RWPE2 (cell line): ENCODE measurements around the gene MOB3A.
A peak's percentile ranks its signal among the peaks of the same experiment; 100 is the strongest.
"Not testable (repeated sequence)": the region's sequence is repeated elsewhere in the genome, so short reads cannot be mapped to it uniquely, and the experiment has no call there.

Experiments used
- ATAC-seq: fragments of 200-7000 bp; cut with Tn5 transposase; 3 replicates; pipeline ENCODE4 v1.9.1; 2021; ENCODE audit warnings: low read depth
- DNase-seq: peaks from one replicate; pipeline ENCODE4 v3.0.0-alpha.2; 2020; ENCODE audit warnings: low spot score
- H3K27ac ChIP-seq: fragments of 450-650 bp; 2 replicates; pipeline ENCODE4 v1.5.1; 2017; ENCODE audit warnings: mild to moderate bottlenecking; ENCODE audit not compliant: poor library complexity, severe bottlenecking
- H3K27me3 ChIP-seq: fragments of 250-450 bp; sonication (Bioruptor Pico); 2 replicates; pipeline ENCODE4 v1.5.1; 2021; ENCODE audit warnings: mild to moderate bottlenecking, moderate library complexity; ENCODE audit not compliant: insufficient read depth, poor library complexity, severe bottlenecking
- H3K36me3 ChIP-seq: fragments of 250-450 bp; sonication (Bioruptor Pico); 2 replicates; pipeline ENCODE4 v1.5.1; 2020; ENCODE audit warnings: low read depth, mild to moderate bottlenecking, moderate library complexity
- H3K4me1 ChIP-seq: fragments of 250-450 bp; sonication (Bioruptor Pico); 2 replicates; pipeline ENCODE4 v1.5.1; 2021; ENCODE audit warnings: mild to moderate bottlenecking, moderate library complexity; ENCODE audit not compliant: insufficient read depth, poor library complexity, severe bottlenecking
- H3K4me3 ChIP-seq: fragments of 250-450 bp; sonication (Bioruptor Pico); 2 replicates; pipeline ENCODE4 v1.5.1; 2021; ENCODE audit warnings: mild to moderate bottlenecking, moderate library complexity; ENCODE audit not compliant: severe bottlenecking
- H3K9me3 ChIP-seq: fragments of 250-450 bp; sonication (Bioruptor Pico); 2 replicates; pipeline ENCODE4 v1.5.1; 2021; ENCODE audit warnings: mild to moderate bottlenecking, moderate library complexity; ENCODE audit not compliant: severe bottlenecking
- TF ChIP-seq, protein P1 (sequence below): fragments of 450-650 bp; IDR thresholded peaks from one replicate; pipeline ENCODE4 v1.5.1; 2017; ENCODE audit warnings: mild to moderate bottlenecking, moderate library complexity; ENCODE audit not compliant: poor library complexity, severe bottlenecking

The MOB3A gene

DNA sequence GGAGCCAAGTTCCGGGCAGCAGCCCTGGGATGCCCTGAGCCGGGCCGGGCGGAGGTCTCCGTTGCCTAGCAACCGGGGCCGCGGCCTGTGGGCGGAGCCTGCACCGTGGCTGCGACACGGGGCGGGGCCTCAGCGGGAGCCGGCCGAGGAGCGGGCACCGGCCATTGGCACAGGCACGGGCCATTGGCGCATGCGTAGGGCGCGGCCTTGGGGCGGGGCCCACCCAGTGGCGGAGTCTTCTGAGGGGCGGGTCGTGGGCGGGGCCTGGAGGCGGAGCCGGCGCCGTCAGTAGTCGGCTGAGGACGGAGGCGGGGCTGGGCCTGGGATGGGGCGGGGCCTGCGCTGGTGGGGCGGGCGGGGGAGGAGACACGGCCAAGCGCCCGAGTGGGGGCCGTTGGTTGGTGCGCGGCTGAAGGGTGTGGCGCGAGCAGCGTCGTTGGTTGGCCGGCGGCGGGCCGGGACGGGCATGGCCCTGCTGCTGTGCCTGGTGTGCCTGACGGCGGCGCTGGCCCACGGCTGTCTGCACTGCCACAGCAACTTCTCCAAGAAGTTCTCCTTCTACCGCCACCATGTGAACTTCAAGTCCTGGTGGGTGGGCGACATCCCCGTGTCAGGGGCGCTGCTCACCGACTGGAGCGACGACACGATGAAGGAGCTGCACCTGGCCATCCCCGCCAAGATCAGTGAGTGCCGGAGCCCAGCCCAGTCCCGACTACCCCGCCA, 515 bp upstream of the MOB3A start, which contains the start of gene IZUMO4:
TSS of gene IZUMO4 (plus strand) at position 436 of the 723 bp plus-strand sequence. CDS start at position 467, 31 bp downstream.
- Histone ChIP-seq H3K27me3 (no peaks in the 10 kb centered on the region), H3K4me3 (peak within 1 kb of the TSS; percentile 51), H3K4me1 (peaks cover 16% of the 10 kb centered on the region), H3K9me3 (no peaks in the 10 kb centered on the region), H3K36me3 (peaks cover 39% of the 10 kb centered on the region), H3K27ac (peak within 1 kb of the TSS; percentile 99)
- peak; percentile 79 for ATAC-seq
- peak; percentile 95 for DNase-seq
- TF ChIP-seq, protein P1, sequence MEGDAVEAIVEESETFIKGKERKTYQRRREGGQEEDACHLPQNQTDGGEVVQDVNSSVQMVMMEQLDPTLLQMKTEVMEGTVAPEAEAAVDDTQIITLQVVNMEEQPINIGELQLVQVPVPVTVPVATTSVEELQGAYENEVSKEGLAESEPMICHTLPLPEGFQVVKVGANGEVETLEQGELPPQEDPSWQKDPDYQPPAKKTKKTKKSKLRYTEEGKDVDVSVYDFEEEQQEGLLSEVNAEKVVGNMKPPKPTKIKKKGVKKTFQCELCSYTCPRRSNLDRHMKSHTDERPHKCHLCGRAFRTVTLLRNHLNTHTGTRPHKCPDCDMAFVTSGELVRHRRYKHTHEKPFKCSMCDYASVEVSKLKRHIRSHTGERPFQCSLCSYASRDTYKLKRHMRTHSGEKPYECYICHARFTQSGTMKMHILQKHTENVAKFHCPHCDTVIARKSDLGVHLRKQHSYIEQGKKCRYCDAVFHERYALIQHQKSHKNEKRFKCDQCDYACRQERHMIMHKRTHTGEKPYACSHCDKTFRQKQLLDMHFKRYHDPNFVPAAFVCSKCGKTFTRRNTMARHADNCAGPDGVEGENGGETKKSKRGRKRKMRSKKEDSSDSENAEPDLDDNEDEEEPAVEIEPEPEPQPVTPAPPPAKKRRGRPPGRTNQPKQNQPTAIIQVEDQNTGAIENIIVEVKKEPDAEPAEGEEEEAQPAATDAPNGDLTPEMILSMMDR = peak; percentile 12

DNA sequence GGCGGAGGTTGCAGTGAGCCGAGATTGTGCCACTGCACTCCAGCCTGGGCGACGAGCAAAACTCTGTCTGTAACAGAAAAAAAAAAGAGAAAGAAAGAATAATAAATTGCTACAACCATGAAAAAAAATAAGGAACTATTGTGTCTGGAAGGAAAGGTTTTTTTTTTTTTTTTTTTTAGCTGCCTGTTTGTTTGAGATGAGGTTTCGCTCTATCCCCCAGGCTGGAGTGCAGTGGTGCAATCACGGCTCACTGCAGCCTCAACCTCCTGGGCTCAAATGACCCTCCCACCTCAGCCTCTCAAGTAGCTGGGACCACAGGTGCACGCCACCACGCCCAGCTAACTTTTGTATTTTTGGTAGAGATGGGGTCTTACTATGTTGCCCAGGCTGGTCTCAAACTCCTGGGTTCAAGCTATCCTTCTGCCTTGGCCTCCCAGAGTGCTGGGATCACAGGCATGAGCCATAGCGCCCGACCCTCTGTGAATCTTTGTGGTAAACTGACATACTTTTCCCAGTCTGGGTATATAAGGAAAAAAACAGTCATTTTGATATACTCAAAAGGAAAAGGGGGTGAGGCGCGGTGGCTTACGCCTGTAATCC, 4.1 kb downstream of the MOB3A start:
- not testable (repeated sequence) for ATAC-seq, H3K4me3 ChIP-seq, H3K27me3 ChIP-seq, DNase-seq, H3K9me3 ChIP-seq
- peaks cover 56% of the 10 kb centered on the region for H3K4me1 ChIP-seq
- peaks cover 43% of the 10 kb centered on the region for H3K36me3 ChIP-seq
- peak overlapping the region; percentile 99 for H3K27ac ChIP-seq

DNA sequence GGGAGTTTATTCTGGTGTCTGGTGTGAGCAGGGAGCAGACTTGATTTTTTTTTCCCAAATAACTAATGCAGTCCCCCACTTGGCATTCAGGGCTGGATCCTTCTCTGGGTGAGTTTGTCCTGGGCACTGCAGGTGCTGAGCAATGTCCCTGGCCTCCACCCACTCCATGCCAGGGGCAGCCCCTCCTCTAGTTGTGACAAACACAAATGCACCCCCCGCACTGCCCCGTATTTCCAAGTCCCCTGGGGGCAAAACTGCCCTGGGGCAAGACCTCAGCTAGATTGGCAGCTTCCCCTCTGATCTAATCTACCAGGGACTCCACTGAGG, 6.4 kb downstream of the MOB3A start:
- DNase-seq = no peak
- Histone ChIP-seq H3K4me1 (peaks cover 72% of the 10 kb centered on the region), H3K27ac (peak overlapping the region; percentile 99), H3K4me3 (no peak overlapping the region), H3K27me3 (no peaks in the 10 kb centered on the region), H3K9me3 (no peaks in the 10 kb centered on the region), H3K36me3 (peaks cover 46% of the 10 kb centered on the region)
- ATAC-seq = no peak
- TF ChIP-seq, protein P1 = no peak

DNA sequence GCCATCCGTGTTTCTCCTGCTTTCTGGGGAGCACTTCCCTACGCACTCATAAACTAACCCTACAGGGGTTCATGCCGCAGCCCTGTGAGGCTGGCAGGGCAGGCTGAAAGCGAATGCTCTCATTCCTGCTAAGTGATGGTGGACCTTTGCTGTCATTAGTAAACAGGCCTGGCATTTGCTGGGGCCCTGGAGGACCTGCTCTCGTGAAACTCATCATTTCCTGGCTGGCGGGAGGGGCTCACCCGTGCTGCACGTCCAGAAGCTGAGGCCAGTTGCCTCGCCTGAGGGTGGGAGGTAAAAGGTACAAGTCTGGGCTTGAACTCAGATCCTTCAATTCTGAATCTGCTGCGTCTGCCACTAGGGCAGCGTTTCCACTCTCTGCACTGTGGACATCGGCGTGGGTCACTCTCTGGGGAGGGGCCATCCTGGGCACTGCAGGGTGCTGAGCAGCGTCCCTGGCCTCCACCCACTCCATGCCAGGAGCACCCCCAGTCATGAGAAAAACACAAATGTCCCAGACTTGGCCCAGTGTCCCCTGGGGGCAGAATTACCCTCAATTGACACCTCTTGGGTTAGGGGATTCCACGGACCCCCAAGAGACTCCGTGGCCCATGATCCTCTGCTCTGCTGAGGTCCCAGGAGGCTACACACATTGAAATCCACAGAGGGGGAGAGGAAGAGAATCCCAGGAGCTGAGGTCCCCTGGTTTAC, 7.0 kb downstream of the MOB3A start:
- no peaks in the 10 kb centered on the region for H3K9me3 ChIP-seq
- H3K27me3 ChIP-seq = no peaks in the 10 kb centered on the region
- peak overlapping the region; percentile 99 for H3K27ac ChIP-seq
- peaks cover 72% of the 10 kb centered on the region for H3K4me1 ChIP-seq
- TF ChIP-seq, protein P1 = no peak
- DNase-seq (peak; percentile 94), ATAC-seq (peak; percentile 54)
- H3K4me3 ChIP-seq = no peak overlapping the region
- peaks cover 45% of the 10 kb centered on the region for H3K36me3 ChIP-seq

DNA sequence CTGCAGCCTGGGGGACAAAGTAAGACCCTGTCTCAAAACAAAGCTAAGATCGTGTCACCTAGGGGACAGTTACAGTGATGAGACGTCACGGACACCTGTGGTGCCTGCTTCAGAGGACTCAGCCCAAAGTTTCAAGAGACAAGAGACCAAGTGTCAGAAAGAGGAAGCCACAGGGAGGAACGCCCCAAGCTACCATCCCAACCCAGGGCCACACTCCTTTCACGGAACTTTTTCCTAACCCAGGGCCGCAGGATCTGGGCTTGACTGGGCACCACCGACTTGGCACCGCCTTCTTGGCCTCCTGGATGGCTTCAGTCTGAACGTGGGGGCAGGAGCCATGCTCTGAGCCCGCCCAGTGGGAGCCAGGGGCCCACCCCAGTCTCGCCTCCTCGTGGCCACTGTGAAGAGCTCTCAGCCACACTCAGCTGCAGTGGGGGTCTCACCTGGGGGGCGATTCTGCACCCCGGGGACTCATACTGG, 8.5 kb downstream of the MOB3A start:
- no peaks in the 10 kb centered on the region for H3K9me3 ChIP-seq
- TF ChIP-seq, protein P1 = no peak
- no peak for DNase-seq
- no peaks in the 10 kb centered on the region for H3K27me3 ChIP-seq
- H3K4me3 ChIP-seq = no peak overlapping the region
- H3K36me3 ChIP-seq = peaks cover 50% of the 10 kb centered on the region
- peak overlapping the region; percentile 99 for H3K27ac ChIP-seq
- ATAC-seq = no peak
- H3K4me1 ChIP-seq = peaks cover 66% of the 10 kb centered on the region

DNA sequence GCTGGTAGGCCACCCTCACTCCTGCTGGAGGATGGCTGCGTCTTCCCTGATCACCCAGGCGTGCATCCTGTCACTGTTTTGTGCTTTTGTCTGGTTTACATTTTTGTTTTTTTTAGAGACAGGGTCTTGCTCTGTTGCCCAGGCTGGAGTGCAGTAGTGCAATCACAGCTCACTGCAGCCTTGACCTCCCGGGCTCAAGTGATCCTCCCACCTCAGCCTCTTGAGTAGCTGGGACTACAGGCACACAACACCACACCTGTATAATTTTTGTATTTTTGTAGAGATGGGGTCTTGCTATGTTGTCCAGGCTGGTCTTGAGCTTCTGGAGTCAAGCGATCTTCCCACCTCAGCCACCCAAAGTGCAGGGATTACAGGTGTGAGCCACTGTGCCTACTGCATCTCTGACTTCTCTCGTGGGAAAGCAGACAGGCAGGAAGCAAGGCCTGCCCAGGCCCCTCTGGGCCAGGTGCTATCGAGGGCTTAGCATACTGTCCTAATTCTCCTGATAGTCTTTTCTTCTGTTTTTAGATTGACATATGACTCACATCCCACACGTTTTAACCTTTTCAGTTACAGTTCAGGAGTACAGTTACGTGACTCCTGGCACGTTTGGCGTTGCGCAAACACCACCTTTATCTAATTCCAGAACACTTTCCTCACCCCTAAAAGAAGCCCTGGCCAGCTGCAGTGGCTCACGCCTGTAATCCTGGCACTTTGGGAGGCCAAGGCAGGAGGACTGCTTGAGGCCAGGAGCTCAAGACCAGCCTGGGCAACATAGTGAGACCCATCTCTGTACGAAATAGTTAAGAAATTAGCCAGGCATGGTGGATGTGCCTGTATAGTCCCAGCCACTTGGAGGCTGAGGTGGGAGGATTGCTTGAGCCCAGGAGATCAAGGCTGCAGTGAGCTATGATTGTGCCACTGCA, 9.2 kb downstream of the MOB3A start:
- H3K36me3 ChIP-seq = peaks cover 51% of the 10 kb centered on the region
- peak; percentile 51 for ATAC-seq
- DNase-seq, H3K9me3 ChIP-seq, H3K4me3 ChIP-seq, H3K27me3 ChIP-seq: not testable (repeated sequence)
- peak overlapping the region; percentile 99 for H3K27ac ChIP-seq
- peaks cover 60% of the 10 kb centered on the region for H3K4me1 ChIP-seq
